GM21717 (cell line): Measurements from ENCODE around the gene SLC35E3.

Experiments
- ATAC-seq: cut with Tn5 transposase; IDR thresholded peaks from one replicate; pipeline ENCODE4 v1.9.1; 2021; ENCODE audit warnings: mild to moderate bottlenecking, moderate library complexity; ENCODE audit not compliant: unreplicated experiment

The SLC35E3 gene

DNA sequence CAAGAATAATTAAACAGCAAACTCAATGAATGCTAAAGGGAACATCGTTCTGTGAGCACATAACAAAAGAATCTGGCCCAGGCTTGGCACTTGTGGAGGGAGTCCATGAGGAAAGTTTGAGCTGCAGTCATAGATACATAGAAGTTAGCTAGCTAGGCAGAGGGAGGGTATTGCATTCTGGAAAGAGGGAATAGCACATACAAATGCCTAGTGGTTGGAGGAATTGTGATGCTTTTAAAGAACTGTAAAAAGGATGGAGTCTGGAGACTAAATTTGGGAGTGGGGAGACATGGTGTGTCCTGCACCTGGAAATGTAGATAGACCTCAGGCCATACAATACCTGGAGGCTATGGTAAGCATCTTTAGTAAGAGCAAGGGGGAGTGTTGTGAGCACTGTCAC is 24.0 kb downstream of the SLC35E3 start:
- no peak for ATAC-seq

DNA sequence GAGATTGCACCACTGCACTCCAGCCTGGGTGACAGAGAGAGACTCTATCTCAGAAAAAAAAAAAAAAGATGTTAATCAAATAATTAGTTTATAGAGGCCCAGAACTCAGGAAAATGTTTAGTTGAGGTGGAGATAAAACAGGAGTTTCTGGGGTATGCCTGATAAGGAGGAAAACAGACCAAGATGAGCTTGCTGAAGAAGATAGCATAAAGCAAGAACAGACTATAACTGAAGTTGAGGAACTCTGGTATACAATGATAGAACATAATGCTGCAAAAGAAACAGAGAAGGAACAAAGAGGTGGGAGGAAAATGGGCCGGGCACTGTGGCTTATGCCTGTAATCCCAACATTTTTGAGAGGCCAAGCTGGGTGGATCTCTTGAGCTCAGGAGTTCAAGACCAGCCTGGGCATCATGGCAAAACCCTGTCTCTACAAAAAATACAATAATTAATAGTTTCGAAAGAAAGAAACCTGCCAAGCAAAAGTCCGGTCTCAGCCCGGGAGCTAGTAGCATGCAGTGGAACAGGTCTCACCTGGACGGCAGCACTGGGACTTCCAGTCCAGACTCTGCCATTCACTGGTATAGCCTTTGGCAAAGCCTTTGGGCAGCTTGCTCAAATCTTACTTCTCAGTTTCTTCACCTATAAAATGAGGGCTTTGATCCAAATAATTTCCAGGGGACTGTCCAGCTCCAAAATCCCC is 25.4 kb downstream of the SLC35E3 start:
- no peak for ATAC-seq

DNA sequence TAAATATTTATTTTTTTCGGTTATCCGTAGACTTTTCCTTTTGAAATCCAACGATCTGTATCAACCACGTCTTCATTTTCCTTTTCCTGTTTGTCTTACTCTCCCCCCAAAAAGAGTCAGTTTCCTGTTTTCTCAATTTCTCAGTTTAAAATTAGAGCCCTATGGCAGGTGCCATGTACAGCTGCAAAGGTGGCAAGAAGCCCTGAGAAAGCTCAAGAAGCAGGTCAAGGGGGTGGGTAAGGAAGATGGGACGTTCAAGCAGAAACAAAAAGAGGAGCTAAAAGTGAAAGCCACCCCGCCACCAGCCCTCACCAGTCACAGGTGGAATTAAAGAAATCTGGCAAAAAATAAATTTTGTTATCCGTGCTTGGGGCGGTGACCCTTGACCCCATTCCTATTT is 26.7 kb downstream of the SLC35E3 start:
- no peak for ATAC-seq

GRCh38 chr12:68773582-68773981 is 27.6 kb downstream of the SLC35E3 start:
- ATAC-seq = no peak

- no peak for ATAC-seq
Measured at GRCh38 chr12:68775121-68775630, 29.2 kb downstream of the SLC35E3 start.

DNA sequence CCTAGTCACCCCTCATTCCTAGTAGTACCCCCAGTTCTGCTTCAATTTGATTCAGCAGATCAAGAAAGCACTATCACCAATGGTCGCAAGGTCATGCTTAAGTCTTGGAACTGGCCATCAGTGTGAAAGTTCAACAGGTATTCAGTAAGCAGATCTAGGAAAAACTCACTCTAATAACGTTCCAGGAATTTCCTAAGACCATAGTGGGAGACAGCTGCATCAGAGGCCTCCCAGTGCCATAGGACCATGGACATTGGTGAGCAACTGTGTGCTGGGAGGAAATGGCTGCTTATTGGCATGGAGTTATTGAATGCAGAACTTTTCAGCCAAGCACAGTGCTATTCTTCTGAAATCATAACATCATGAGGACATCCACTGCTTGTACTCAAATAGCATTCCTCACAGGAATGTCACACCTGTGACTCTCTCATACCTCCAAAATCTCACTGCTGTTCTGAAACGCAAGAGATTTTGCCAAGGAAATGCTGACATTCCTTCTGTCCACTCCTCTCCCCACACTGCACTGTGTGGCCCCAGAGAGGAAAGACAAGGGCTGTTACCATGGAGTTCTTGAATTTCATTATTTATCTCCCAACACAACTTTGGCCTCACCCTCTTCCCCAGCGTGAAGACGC is 31.1 kb downstream of the SLC35E3 start:
- no peak for ATAC-seq

DNA sequence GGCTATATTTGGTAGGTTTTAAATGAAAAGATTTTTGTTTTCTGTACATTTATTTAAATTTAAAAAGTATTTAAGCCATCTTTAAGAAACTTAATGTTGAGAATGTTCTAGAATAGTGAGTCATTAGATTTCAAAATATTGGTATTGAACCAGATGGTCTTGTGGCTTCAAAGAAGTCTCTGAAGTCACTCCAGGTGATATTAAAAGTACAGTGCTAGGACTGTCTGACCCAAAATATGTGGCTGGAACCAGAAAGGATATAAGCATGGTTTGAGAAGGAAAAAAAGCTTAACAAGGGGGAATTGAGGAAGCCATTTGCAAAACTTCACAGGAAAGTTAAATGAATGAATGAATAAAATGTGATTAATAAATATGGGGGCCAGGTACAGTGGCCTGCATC is 33.3 kb downstream of the SLC35E3 start:
- no peak for ATAC-seq

GRCh38 chr12:68780731-68781130 is 34.8 kb downstream of the SLC35E3 start:
- ATAC-seq = no peak

- ATAC-seq = no peak
Measured at GRCh38 chr12:68781728-68782127, 35.8 kb downstream of the SLC35E3 start.

GRCh38 chr12:68784015-68784414 is 38.0 kb downstream of the SLC35E3 start:
- ATAC-seq = no peak

- ATAC-seq = no peak
Measured at GRCh38 chr12:68785358-68785757, 39.4 kb downstream of the SLC35E3 start.

DNA sequence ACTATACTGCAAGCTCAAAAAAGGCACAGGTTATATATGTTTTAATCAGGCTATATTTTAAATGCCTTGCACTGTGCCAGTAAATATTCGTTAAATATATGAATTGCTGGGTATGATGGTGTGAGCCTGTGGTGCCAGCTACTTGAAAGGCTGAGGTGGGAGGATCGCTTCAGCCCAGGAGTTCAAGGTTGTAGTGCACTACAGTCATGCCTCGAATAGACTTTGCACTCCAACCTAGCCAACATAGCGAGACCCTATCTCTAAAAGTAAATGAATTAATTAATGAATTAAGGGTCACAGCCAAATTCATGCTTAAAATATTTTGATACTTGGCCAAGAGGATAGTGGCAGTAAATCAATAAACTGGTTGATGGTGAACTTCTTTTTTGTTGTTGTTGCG is 39.8 kb downstream of the SLC35E3 start:
- no peak for ATAC-seq

DNA sequence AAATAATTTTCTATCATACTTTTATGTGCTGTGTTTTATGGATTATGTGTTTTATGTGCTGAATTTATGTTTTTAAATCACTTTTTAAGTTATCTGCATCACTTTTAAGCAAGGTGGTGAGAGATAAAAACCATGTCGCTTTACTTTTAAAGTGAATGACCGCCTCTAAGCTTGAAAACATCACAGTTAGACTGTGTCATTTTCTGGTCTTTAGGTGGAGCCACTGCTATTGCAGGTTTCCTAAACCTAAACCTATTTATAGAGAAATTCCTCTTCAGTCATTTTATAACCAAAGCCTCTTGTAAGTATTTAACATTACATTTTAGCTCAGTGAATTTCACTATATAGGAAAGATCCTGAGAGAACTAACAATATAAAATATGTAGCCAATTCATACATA is 41.0 kb downstream of the SLC35E3 start:
- ATAC-seq = no peak

DNA sequence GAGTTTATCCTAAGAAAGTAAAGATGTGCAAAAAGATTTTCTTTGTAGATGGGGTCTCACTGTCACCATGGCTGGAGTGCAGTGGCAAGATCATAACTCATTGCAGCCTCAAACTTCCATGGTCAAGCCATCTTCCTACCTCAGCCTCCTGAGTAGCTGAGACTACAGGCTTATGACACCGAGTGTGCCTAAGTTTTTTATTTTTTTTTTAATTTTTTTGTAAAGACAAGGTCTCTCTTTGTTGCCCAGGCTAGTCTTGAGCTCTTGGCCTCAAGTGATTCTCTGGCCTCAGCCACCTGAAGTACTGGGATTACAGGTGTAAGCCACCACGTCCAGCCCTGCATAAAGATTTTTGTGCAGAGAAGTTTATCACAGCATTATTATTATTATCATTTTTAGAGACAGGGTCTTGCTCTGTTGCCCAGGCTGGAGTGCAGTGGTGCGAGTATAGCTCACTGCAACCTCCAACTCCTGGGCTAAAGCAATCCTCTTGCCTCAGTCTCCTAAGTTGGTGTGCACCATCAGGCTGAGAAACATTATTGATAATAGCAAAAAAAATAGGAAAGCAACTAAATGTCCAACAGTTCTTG is 42.7 kb downstream of the SLC35E3 start:
- ATAC-seq = no peak

DNA sequence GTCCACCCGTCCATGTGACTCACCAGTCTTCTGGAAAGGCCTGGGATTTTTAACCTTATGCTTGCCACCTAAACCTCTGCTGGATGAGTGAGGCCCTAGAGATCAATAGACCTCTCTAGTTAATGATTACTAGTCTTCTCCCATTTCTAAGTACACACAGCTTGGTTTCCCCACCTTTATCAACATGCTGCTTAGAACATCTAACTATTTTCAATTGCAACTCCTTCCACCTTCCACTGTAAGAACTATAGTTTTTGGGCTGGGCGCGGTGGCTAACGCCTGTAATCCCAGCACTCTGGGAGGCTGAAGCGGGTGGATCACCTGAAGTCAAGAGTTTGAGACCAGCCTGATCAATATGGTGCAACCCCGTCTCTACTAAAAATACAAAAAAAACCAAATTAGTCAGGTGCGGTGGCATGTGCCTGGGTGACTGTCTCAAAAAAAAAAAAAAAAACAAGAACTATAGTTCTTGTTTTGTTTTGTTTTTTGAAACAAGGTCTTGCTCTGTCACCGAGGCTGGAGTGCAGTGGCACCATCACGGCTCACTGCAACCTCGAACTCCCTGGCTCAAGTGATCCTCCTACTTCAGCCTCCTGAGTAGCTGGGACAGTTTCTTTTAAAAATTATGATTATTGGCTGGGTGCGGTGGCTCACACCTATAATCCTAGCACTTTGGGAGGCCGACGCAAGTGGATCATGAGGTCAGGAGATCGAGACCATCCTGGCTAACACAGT is 43.3 kb downstream of the SLC35E3 start:
- ATAC-seq = no peak

DNA sequence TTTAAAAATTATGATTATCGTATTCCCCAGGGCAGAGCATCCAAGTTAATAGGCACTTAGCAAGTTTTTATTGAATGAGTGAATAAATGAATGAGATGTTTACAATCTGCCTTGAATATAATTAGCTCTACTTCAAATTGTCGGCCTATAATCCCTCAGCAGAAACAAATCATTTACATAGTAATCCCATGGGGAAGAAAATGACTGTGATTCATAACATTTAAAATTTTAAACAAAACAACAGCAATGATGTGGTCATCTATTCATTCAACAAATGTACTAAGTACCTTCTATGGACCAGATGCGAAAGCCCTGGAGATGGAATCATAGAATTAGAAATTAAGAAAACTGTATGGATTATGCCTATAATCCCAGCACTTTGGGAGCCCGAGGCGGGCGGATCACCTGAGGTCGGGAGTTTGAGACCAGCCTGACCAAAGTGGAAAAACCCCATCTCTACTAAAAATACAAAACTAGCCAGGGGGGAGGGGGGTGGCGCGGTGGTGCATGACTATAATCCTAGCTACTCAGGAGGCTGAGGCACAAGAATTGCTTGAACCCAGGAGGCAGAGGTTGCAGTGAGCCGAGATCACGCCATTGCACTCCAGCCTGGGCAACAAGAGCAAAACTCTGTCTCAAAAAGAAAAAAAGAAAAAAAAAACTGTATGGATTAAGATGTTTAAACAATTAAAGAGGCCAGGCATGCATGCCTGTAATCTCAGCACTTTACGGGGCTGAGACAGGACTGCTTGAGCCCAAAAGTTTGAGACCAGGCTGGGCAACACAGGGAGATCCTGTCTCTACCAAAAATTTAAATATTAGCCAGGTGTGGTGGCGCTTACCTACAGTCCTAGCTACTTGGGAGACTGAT is 44.3 kb downstream of the SLC35E3 start:
- no peak for ATAC-seq

GRCh38 chr12:68790952-68791234 is 44.9 kb downstream of the SLC35E3 start:
- no peak for ATAC-seq

DNA sequence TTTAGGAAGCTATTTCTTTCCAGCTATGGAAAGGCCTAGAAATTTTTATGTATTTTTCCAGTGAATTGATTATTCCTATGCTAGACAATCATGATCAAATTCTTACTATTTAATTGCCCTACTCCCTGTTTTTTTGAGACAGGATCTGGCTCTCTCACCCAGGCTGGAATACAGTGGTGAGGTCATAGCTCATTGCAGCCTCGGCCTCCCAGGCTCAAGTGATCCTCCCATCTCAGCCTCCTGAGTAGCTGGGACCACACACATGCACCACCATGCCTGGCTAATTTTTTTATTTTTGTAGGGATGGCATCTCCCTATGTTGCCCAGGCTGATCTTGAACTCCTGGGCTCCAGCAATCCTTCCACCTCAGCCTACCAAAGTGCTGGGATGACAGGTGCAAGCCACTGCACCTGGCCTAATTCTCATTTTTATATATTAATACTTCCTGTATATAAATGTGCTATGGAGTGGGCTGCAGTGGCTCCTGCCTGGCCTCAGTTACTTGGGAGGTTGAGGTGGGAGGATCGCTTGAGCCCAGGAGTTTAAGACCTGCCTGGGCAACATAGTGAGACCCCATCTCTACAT is 46.0 kb downstream of the SLC35E3 start:
- ATAC-seq = no peak

- ATAC-seq = peak; percentile 73
Measured at GRCh38 chr12:68792952-68793351, 47.0 kb downstream of the SLC35E3 start.

DNA sequence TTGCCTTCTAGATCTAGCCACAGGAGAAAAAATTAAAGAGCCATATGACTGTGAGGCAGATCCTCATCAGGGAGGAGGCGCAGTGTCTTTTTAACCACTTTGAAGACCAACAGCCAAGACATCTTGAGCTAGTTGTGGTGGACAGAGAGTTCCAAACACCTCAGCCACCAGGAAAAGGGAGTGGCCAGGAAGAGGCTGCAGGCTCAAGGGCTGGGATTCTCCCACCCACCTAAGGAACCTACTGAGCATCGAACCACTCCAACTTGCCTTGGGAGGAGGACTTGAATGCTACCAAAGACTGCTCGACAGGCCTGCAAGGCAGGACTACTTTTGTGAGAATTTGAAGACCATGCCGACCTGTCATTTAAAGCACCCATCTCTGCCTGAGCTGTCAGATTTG is 47.5 kb downstream of the SLC35E3 start:
- no peak for ATAC-seq
